Esophagus squamous epithelium (tissue), 5 donors: ENCODE results near the gene RANBP9. TPM values are rescaled to one million over a fixed set of nuclear protein-coding genes. Genes with fewer than 3 reads are reported as not detected.

Experiments
- DNase-seq: peaks from one replicate; lab custom pipeline; 2025; lab: John Stamatoyannopoulos, UW
- H3K27ac ChIP-seq, 4 donors: fragments of 200-600 bp; sonication (generic); one replicate each; pipeline ENCODE4 v1.5.1; 2016 to 2019; ENCODE audit warnings: mild to moderate bottlenecking in 1 of 4
- H3K27me3 ChIP-seq, 4 donors: fragments of 200-600 bp; sonication (generic); 1 replicate in 3 of 4; 2 replicates in 1 of 4; pipeline versions ENCODE4 v1.5.1 to v1.6.0; 2017 to 2021; ENCODE audit warnings: antibody characterized with exemption in 1 of 4
- H3K36me3 ChIP-seq, 3 donors: fragments of 200-600 bp; sonication (generic); one replicate each; pipeline ENCODE4 v1.5.1; 2016 to 2019
- H3K4me1 ChIP-seq, 3 donors: fragments of 200-600 bp; sonication (generic); one replicate each; pipeline ENCODE4 v1.5.1; 2017 to 2019
- H3K4me3 ChIP-seq, 4 donors: fragments of 200-600 bp; sonication (generic); 1 replicate in 3 of 4; 2 replicates in 1 of 4; pipeline ENCODE4 v1.5.1; 2016 to 2019; ENCODE audit warnings: mild to moderate bottlenecking in 2 of 4, moderate library complexity in 1 of 4
- H3K9me3 ChIP-seq, 3 donors: fragments of 200-600 bp; sonication (generic); one replicate each; pipeline ENCODE4 v1.5.1; 2016 to 2019
- POLR2A ChIP-seq, 4 donors: fragments of 450-650 bp; IDR thresholded peaks; one replicate each; pipeline ENCODE4 v1.6.1; 2017; ENCODE audit warnings: antibody characterized with exemption in 4 of 4, mild to moderate bottlenecking in 4 of 4, moderate library complexity in 3 of 4
- WGBS, 2 donors: methylation state at CpG; one replicate each; pipeline ENCODE4 v1.1.5; 2018; 5-methylcytosine and 5-hydroxymethylcytosine counted together
- intact Hi-C: fragments of 100-400 bp; cut with DNase I; formaldehyde crosslinking; loops from one replicate; pipeline ENCODE4 v1.15.0; 2022
- total RNA-seq, 4 donors: library from RNA; depleted of rRNA; stranded (reverse); fragments of >200 nt; gene quantifications; one replicate each; pipeline ENCODE4 v1.1.0, GENCODE V29; 2016
- TF ChIP-seq, protein P1 (sequence below), 6 experiments: fragments of 450-650 bp in 4 of 6; fragments of 200-600 bp in 2 of 6; sonication (generic) in 2 of 6; IDR thresholded peaks; one replicate each; pipeline ENCODE4 v1.5.1; 2016 to 2019; ENCODE audit warnings: antibody characterized with exemption in 6 of 6, mild to moderate bottlenecking in 4 of 6, moderate library complexity in 4 of 6
- donor health status: DM: yes; HTN: yes; CAD: no.

Gene RANBP9
- total RNA-seq, 4 donors from 2014 or later, result 32.9 to 69.6 (median 63.3) TPM

- Histone ChIP-seq H3K9me3 (no peaks in the 10 kb centered on the region), H3K4me1 (no peaks in the 10 kb centered on the region), H3K27me3 (no peaks in the 10 kb centered on the region), H3K27ac (no peak overlapping the region), H3K4me3 (no peak overlapping the region), H3K36me3 (peaks cover 0 to 71% (median 7%) of the 10 kb centered on the region in 3 donors)
- intact Hi-C loops, result no loop called here
- no peak for DNase-seq
- WGBS, 2 donors, result 98 to 100% methylated on average over 4 to 5 of the region's 7 CpGs
- TF ChIP-seq POLR2A (IDR thresholded peaks at IDR 0.05), result no peak
- TF ChIP-seq, protein P1, sequence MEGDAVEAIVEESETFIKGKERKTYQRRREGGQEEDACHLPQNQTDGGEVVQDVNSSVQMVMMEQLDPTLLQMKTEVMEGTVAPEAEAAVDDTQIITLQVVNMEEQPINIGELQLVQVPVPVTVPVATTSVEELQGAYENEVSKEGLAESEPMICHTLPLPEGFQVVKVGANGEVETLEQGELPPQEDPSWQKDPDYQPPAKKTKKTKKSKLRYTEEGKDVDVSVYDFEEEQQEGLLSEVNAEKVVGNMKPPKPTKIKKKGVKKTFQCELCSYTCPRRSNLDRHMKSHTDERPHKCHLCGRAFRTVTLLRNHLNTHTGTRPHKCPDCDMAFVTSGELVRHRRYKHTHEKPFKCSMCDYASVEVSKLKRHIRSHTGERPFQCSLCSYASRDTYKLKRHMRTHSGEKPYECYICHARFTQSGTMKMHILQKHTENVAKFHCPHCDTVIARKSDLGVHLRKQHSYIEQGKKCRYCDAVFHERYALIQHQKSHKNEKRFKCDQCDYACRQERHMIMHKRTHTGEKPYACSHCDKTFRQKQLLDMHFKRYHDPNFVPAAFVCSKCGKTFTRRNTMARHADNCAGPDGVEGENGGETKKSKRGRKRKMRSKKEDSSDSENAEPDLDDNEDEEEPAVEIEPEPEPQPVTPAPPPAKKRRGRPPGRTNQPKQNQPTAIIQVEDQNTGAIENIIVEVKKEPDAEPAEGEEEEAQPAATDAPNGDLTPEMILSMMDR (IDR thresholded peaks at IDR 0.05), result no peak
These were observed 124.8 kb downstream of the RANBP9 start for GRCh38 chr6:13586603-13587542.

GRCh38 chr6:13581700-13582229 lies 129.9 kb downstream of the RANBP9 start:
- no peaks in the 10 kb centered on the region for H3K9me3 ChIP-seq
- H3K36me3 ChIP-seq, result peaks cover 0 to 51% (median 3%) of the 10 kb centered on the region in 3 donors
- H3K4me3 ChIP-seq, result no peak overlapping the region
- H3K27me3 ChIP-seq, result no peaks in the 10 kb centered on the region
- intact Hi-C loops, result no loop called here
- no peaks in the 10 kb centered on the region for H3K4me1 ChIP-seq
- no peak overlapping the region for H3K27ac ChIP-seq
- DNase-seq, result no peak
- TF ChIP-seq, protein P1 (IDR thresholded peaks at IDR 0.05), result no peak
- TF ChIP-seq POLR2A (IDR thresholded peaks at IDR 0.05), result no peak
- WGBS, 2 donors, result 90 to 91% methylated on average over 7 to 9 of the region's 9 CpGs

DNA sequence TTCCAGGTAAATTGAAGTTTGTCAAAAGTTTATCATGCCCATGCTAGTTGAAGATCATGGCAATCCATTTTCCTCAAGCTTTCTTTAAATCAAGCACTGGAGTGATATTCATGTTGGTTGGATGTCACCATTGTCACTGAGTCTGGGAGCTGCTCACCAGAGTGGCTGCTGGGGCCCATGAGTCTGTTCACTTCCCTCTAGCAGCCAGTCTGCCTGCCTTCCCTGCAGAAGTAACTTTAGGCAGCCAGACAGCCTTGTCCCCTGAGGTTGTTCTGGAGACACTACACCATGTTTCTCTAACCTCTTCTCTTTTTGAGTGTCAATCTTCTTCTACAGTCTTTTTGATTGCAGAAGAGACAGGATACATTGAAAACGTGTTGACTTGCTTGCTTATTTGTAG lies 131.7 kb downstream of the RANBP9 start:
- DNase-seq, result no peak
- Histone ChIP-seq H3K4me1 (peaks cover 0 to 10% (median 5%) of the 10 kb centered on the region in 3 donors), H3K27me3 (no peaks in the 10 kb centered on the region), H3K9me3 (no peaks in the 10 kb centered on the region), H3K4me3 (no peak overlapping the region), H3K27ac (no peak overlapping the region), H3K36me3 (peaks cover 0 to 39% (median 0%) of the 10 kb centered on the region in 3 donors)
- intact Hi-C loops, result loop anchor here (10.0 kb wide), 1 partner anchor 115 kb away; no protein-coding TSS in a partner anchor
- 52 to 85% methylated on average over 1 of the region's 1 CpG for WGBS, 2 donors
- no peak for TF ChIP-seq POLR2A (IDR thresholded peaks at IDR 0.05)
- TF ChIP-seq, protein P1 (IDR thresholded peaks at IDR 0.05), result no peak

GRCh38 chr6:13577926-13578325 lies 133.7 kb downstream of the RANBP9 start:
- intact Hi-C loops, result loop anchor here (10.0 kb wide), 1 partner anchor 113 kb away; no protein-coding TSS in a partner anchor
- DNase-seq, result no peak
- TF ChIP-seq, protein P1 (IDR thresholded peaks at IDR 0.05), result no peak
- TF ChIP-seq POLR2A (IDR thresholded peaks at IDR 0.05), result no peak
- 80 to 96% methylated on average over 3 of the region's 3 CpGs for WGBS, 2 donors
- H3K36me3 ChIP-seq, result peaks cover 0 to 26% (median 0%) of the 10 kb centered on the region in 3 donors
- H3K9me3 ChIP-seq, result no peaks in the 10 kb centered on the region
- peaks cover 0 to 21% (median 11%) of the 10 kb centered on the region in 3 donors for H3K4me1 ChIP-seq
- no peak overlapping the region for H3K27ac ChIP-seq
- H3K27me3 ChIP-seq, result no peaks in the 10 kb centered on the region
- no peak overlapping the region for H3K4me3 ChIP-seq

- intact Hi-C loops, result loop anchor here (10.0 kb wide), 1 partner anchor 111 kb away; no protein-coding TSS in a partner anchor
- H3K27ac ChIP-seq, result peak overlapping the region in 1 of 4 donors; percentile 100
- no peak for DNase-seq
- H3K36me3 ChIP-seq, result peaks cover 0 to 15% (median 0%) of the 10 kb centered on the region in 3 donors
- 90 to 92% methylated on average over 3 of the region's 3 CpGs for WGBS, 2 donors
- no peak for TF ChIP-seq POLR2A (IDR thresholded peaks at IDR 0.05)
- TF ChIP-seq, protein P1 (IDR thresholded peaks at IDR 0.05), result no peak
- H3K27me3 ChIP-seq, result no peaks in the 10 kb centered on the region
- no peaks in the 10 kb centered on the region for H3K9me3 ChIP-seq
- H3K4me1 ChIP-seq, result peaks cover 0 to 23% (median 11%) of the 10 kb centered on the region in 3 donors
- no peak overlapping the region for H3K4me3 ChIP-seq
These were observed 135.6 kb downstream of the RANBP9 start for GRCh38 chr6:13576017-13576416.
